ENCODE results near the gene WNK3.

- TF ChIP-seq CTCF (IDR thresholded peaks at IDR 0.05; ENCODE audit: poor library complexity) (no peak), EZH2 (IDR thresholded peaks at IDR 0.05; ENCODE audit: borderline replicate concordance) (no peak), EZH2phosphoT487 (IDR thresholded peaks at IDR 0.05; ENCODE audit: low read depth, severe bottlenecking, unreplicated experiment) (no peak)
These were observed 77.4 kb downstream of the WNK3 start for GRCh38 chrX:54280466-54280865.

Data from hepatocyte (in vitro differentiated cells).